Ishikawa (cell line): Measurements from ENCODE around the gene PURB.

Experiments
- CEBPB ChIP-seq: IDR thresholded peaks from 2 replicates; pipeline ENCODE4 v1.6.1; 2012
- CREB1 ChIP-seq: IDR thresholded peaks from 2 replicates; pipeline ENCODE4 v1.6.1; 2012; ENCODE audit warnings: low read depth
- EGR1 ChIP-seq: IDR thresholded peaks from 2 replicates; pipeline ENCODE4 v1.6.1; 2012
- FOXM1 ChIP-seq: IDR thresholded peaks from 2 replicates; pipeline ENCODE4 v1.6.1; 2012; ENCODE audit warnings: low read depth, borderline replicate concordance
- NFIC ChIP-seq: IDR thresholded peaks from 2 replicates; pipeline ENCODE4 v1.6.1; 2012
- RAD21 ChIP-seq: IDR thresholded peaks from 2 replicates; pipeline ENCODE4 v1.6.1; 2012; ENCODE audit warnings: low read depth
- TAF1 ChIP-seq: IDR thresholded peaks from 2 replicates; pipeline ENCODE4 v1.6.1; 2012; ENCODE audit warnings: low read depth, mild to moderate bottlenecking
- TEAD4 ChIP-seq: IDR thresholded peaks from 2 replicates; pipeline ENCODE4 v1.6.1; 2012
- YY1 ChIP-seq: IDR thresholded peaks from 2 replicates; pipeline ENCODE4 v1.6.1; 2012; ENCODE audit warnings: low read depth
- ZBTB7A ChIP-seq: IDR thresholded peaks from 2 replicates; pipeline ENCODE4 v1.6.1; 2012; ENCODE audit warnings: low read depth
- TF ChIP-seq, protein P1 (sequence below): IDR thresholded peaks from 2 replicates; pipeline ENCODE4 v1.6.1; 2012; ENCODE audit warnings: low read depth, mild to moderate bottlenecking
- TF ChIP-seq, protein P2 (sequence below): IDR thresholded peaks from 2 replicates; pipeline ENCODE4 v1.6.1; 2012

DNA sequence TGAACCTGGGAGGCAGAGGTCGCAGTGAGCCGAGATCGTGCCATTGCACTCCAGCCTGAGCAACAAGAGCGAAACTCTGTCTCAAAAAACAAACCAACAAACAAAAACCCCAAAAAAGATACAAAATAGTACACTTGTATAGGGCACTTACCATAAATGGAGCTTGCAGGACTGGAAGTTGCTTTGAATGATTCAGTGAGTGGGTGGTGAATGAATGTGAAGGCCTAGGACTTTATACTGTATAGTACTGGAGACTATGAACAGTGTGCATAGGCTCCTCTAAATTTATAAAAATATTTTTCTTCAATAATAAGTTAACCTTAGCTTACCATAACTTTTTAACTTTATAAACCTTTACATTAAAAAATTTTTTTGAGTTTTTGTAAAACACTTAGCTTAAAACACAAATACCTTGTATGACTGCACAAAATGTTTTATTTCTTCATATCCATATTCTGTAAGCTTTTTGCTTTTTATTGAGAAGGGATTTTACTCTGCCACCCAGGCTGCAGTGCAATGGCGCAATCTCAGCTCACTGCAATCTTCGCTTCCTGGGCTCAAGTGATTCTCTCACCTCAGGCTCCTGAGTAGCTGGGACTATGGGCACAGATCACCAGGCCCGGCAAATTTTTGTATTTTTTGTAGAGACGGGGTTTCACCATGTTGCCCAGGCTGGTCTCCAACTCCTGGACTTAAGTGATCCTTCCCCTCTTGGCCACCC lies 30.5 kb downstream of the PURB start:
- no peak for TF ChIP-seq EGR1
- no peak for TF ChIP-seq TAF1
- no peak for TF ChIP-seq RAD21
- TF ChIP-seq FOXM1 = no peak
- no peak for TF ChIP-seq NFIC
- TF ChIP-seq, protein P1, sequence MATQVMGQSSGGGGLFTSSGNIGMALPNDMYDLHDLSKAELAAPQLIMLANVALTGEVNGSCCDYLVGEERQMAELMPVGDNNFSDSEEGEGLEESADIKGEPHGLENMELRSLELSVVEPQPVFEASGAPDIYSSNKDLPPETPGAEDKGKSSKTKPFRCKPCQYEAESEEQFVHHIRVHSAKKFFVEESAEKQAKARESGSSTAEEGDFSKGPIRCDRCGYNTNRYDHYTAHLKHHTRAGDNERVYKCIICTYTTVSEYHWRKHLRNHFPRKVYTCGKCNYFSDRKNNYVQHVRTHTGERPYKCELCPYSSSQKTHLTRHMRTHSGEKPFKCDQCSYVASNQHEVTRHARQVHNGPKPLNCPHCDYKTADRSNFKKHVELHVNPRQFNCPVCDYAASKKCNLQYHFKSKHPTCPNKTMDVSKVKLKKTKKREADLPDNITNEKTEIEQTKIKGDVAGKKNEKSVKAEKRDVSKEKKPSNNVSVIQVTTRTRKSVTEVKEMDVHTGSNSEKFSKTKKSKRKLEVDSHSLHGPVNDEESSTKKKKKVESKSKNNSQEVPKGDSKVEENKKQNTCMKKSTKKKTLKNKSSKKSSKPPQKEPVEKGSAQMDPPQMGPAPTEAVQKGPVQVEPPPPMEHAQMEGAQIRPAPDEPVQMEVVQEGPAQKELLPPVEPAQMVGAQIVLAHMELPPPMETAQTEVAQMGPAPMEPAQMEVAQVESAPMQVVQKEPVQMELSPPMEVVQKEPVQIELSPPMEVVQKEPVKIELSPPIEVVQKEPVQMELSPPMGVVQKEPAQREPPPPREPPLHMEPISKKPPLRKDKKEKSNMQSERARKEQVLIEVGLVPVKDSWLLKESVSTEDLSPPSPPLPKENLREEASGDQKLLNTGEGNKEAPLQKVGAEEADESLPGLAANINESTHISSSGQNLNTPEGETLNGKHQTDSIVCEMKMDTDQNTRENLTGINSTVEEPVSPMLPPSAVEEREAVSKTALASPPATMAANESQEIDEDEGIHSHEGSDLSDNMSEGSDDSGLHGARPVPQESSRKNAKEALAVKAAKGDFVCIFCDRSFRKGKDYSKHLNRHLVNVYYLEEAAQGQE = no peak
- TF ChIP-seq TEAD4 = no peak
- no peak for TF ChIP-seq ZBTB7A
- no peak for TF ChIP-seq CEBPB
- TF ChIP-seq CREB1 = no peak
- TF ChIP-seq, protein P2, sequence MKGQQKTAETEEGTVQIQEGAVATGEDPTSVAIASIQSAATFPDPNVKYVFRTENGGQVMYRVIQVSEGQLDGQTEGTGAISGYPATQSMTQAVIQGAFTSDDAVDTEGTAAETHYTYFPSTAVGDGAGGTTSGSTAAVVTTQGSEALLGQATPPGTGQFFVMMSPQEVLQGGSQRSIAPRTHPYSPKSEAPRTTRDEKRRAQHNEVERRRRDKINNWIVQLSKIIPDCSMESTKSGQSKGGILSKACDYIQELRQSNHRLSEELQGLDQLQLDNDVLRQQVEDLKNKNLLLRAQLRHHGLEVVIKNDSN = no peak
- TF ChIP-seq YY1 = no peak
